Activated T-helper 17 cell treated with anti-CD3 and anti-CD28 coated beads, Interleukin-2, amount 50 U/mL, for 72 hours (primary cell): ENCODE data around the gene KRTAP25-1. TPM values are rescaled to one million over a fixed set of nuclear protein-coding genes. Genes with fewer than 3 reads are reported as not detected.

Experiments used
- ATAC-seq: fragments of 150-1000 bp; cut with Tn5 transposase; replicated peaks from 2 replicates; pipeline ENCODE4 v1.10.0; 2021; ENCODE audit warnings: mild to moderate bottlenecking, moderate library complexity
- H3K27ac Mint-ChIP-seq: one replicate; pipeline ENCODE4 v1.8.0; 2022; ENCODE audit warnings: mixed read lengths
- H3K27me3 Mint-ChIP-seq: one replicate; pipeline ENCODE4 v1.8.0; 2022; ENCODE audit warnings: mixed read lengths
- H3K36me3 Mint-ChIP-seq: one replicate; pipeline ENCODE4 v1.8.0; 2022; ENCODE audit warnings: low read depth, mild to moderate bottlenecking, mixed read lengths
- H3K4me1 Mint-ChIP-seq: one replicate; pipeline ENCODE4 v1.8.0; 2022; ENCODE audit warnings: mixed read lengths
- H3K4me3 Mint-ChIP-seq: one replicate; pipeline ENCODE4 v1.8.0; 2022; ENCODE audit warnings: mild to moderate bottlenecking, mixed read lengths
- H3K9me3 Mint-ChIP-seq: one replicate; pipeline ENCODE4 v1.8.0; 2022; ENCODE audit warnings: mixed read lengths
- total RNA-seq, 2 donors: library from RNA; stranded (reverse); gene quantifications; one replicate each; pipeline ENCODE4 v1.2.3, GENCODE V29; 2022

Gene KRTAP25-1
- total RNA-seq, 2 donors from 2014 or later = not detected

DNA sequence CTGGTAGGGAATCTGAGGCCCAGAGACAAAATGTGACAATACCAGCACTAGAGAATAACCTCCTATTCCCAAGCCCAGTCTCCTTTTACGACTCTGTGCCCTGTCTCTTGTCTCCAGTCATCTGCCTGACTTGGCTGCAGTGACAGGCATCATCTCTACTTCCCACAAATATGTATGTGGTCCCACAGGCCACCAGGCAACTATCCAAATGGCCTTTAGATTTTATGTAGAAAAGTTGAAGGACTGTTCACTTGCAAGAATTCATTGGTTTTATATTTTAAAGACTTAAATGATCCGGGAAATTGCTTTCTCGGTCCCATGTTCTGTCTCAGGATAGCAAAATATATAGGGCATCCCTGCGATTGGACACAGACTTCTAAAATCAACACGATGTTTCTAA lies 18.2 kb downstream of the KRTAP25-1 start:
- Mint-ChIP-seq H3K9me3 (no peaks in the 10 kb centered on the region), H3K27ac (no peak overlapping the region), H3K27me3 (peaks cover 3% of the 10 kb centered on the region), H3K4me1 (no peaks in the 10 kb centered on the region), H3K4me3 (no peak overlapping the region), H3K36me3 (no peaks in the 10 kb centered on the region)
- ATAC-seq = no peak

DNA sequence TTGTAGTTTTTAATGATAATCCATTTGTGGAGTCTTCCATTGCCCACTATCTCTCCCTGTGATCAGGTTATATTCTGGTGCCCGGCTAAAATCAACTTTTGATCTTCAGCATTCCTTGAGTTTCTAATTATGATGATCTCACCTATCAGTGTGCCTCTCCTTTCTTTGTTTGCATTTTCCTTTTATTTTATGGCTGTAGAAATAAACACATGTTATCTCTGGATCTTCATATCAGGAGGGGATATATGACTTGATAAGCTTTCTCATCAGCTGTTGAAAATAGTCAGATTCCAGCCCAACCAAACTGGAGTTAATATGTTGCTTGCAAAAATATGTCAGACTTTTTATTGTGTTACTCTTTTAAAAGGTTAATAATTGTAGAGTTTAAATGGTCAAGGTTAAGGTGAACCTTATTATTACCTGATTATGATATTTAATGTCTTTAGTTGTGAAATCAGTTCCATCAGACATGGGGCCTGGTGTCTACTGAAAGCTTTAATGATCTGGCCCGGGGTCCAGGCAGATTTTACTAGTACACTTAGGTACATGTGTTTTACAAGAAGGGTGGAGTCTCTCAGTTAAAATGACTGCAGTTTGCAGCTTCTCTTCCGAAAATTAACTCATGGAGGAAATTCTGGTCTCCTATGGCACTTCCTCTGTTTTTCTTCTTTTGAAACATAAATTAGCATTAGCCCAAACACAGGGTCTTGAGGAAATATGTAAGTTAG lies 19.3 kb downstream of the KRTAP25-1 start:
- Mint-ChIP-seq H3K9me3 (peaks cover 5% of the 10 kb centered on the region), H3K4me1 (no peaks in the 10 kb centered on the region), H3K27ac (no peak overlapping the region), H3K36me3 (no peaks in the 10 kb centered on the region), H3K27me3 (peaks cover 6% of the 10 kb centered on the region), H3K4me3 (no peak overlapping the region)
- ATAC-seq = no peak

DNA sequence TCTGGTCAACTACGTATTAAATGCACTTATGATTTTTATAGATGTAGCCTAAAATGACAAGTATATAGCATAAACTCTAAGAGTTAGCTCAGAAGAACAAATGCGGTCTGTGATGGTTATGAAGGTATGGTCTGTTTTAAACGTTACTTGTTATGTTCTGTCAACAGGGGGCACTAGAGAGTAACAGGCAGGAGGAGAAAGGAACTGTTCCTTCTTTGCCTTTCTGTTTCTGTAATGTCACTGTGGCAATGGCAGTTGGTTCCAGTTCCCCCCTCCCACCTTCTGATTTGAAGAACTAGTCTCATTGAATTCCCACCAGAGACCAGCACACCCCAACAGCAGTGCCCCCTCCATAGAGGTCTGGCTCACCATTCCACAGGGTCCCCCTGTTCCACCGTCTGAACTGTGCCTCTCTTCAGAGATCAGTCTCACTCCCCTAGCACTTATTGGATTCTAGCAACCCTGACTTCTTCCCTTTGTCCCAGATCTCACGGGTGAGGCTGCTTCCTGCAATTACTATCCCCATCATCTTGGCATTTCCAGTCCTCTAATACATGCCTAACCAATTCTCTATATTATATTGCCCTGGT lies 20.6 kb downstream of the KRTAP25-1 start:
- Mint-ChIP-seq H3K4me3 (no peak overlapping the region), H3K9me3 (peaks cover 5% of the 10 kb centered on the region), H3K27ac (no peak overlapping the region), H3K27me3 (peaks cover 6% of the 10 kb centered on the region), H3K4me1 (no peaks in the 10 kb centered on the region), H3K36me3 (no peaks in the 10 kb centered on the region)
- ATAC-seq = no peak

DNA sequence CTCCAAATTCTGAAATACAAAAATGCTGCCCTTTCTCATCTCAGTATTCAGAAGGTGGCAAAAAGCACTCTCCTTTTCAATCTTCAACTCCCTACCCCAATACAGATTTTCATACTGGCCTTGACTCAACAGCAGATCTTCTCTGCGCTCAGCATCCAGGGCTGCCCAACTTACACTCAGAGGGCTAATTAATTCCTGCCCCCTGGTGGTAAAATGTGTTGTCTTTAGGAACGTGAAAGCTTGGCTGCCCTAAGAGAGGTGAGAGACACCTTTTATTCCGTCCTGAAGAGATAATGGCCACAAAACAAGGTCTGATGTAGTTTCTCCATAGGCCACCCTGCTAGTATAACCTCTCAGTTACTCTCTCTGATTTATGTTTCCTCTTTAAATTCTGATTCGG lies 31.5 kb downstream of the KRTAP25-1 start:
- Mint-ChIP-seq H3K27me3 (no peaks in the 10 kb centered on the region), H3K4me1 (no peaks in the 10 kb centered on the region), H3K4me3 (no peak overlapping the region), H3K27ac (no peak overlapping the region), H3K9me3 (no peaks in the 10 kb centered on the region), H3K36me3 (no peaks in the 10 kb centered on the region)
- ATAC-seq = no peak

DNA sequence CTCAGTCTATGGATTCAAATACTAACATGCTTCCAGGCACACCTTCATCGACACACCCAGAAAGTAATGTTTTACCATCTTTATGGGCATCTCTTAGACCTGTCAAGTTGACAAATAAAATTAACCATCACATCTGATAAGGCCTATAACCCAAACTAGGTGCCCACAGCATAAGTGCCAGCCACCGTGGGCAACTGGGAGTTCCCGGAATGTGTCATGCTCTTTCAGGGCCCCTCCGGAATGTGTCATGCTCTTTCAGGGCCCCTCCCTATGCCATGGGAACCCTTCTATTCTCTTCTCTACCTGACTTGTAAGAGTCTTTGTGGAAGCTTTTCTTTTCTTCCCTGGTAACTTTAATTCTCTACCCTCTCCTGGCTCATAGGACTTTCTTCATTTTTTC lies 33.2 kb downstream of the KRTAP25-1 start:
- Mint-ChIP-seq H3K27me3 (no peaks in the 10 kb centered on the region), H3K4me1 (no peaks in the 10 kb centered on the region), H3K27ac (no peak overlapping the region), H3K4me3 (no peak overlapping the region), H3K36me3 (no peaks in the 10 kb centered on the region), H3K9me3 (no peaks in the 10 kb centered on the region)
- ATAC-seq = no peak

DNA sequence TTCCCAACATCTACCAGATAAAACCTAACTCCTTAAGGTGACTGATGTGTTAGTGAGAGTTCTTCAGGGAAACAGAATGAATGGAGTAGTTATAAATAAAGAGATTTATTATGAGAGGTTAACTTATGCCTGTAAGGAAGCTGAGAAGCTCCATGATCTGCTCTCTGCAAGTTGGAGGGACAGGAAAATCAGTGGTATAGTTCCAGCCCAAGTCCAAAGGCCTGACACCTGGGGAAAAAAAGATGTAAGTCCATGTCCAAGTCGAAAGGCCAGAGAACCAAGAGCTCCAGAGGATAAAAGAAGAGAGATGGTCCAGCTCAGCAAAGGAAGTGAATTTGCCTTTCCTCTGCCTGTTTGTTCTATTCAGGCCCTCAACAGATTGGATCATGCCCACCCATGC lies 33.6 kb downstream of the KRTAP25-1 start:
- Mint-ChIP-seq H3K4me3 (no peak overlapping the region), H3K27ac (no peak overlapping the region), H3K36me3 (no peaks in the 10 kb centered on the region), H3K9me3 (peaks cover 3% of the 10 kb centered on the region), H3K27me3 (no peaks in the 10 kb centered on the region), H3K4me1 (no peaks in the 10 kb centered on the region)
- ATAC-seq = no peak

DNA sequence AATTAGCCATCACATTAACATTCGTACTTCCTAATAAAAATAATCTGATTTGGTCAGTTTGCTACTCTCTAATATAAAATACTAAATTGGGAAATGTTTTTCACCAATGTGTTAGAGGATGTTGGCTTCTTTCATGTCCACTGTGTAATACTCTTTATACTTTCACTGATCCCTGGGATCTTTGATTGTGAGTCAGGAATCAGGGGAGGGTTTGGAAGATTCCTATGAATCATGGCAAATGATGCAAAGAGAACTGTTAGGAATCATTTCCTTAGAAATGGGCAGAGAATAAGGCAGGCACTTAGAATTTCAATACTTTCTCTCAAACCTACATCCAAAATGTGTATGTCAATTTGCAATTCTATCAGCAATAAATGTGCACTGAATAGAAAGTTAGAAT lies 37.5 kb downstream of the KRTAP25-1 start:
- Mint-ChIP-seq H3K36me3 (no peaks in the 10 kb centered on the region), H3K27me3 (no peaks in the 10 kb centered on the region)

DNA sequence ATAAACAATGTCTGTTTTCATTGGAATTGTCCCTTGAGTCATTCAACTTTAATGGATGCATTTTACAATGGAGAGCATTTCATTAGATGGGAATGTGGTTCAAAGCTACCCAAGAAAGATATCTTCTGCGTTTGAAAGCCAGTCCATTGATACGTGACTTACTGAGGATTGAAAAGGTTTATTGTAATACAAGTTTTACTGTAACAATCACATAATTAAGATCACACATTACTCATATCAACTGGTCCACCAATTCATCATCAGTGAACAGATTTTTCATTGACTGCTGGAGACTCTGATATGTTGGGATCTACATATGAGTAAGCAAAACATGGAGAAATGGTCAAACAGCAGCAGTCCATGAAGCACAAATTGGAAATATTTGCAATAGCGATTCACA lies 39.4 kb downstream of the KRTAP25-1 start:
- Mint-ChIP-seq H3K9me3 (peaks cover 8% of the 10 kb centered on the region), H3K36me3 (no peaks in the 10 kb centered on the region), H3K4me3 (no peak overlapping the region), H3K4me1 (no peaks in the 10 kb centered on the region), H3K27me3 (no peaks in the 10 kb centered on the region), H3K27ac (no peak overlapping the region)
- no peak for ATAC-seq

More for the DNA sequence above, 37.5 kb downstream of the KRTAP25-1 start:
- ATAC-seq = no peak
- Mint-ChIP-seq H3K4me1 (no peaks in the 10 kb centered on the region), H3K4me3 (no peak overlapping the region), H3K27ac (no peak overlapping the region), H3K9me3 (peaks cover 8% of the 10 kb centered on the region)

DNA sequence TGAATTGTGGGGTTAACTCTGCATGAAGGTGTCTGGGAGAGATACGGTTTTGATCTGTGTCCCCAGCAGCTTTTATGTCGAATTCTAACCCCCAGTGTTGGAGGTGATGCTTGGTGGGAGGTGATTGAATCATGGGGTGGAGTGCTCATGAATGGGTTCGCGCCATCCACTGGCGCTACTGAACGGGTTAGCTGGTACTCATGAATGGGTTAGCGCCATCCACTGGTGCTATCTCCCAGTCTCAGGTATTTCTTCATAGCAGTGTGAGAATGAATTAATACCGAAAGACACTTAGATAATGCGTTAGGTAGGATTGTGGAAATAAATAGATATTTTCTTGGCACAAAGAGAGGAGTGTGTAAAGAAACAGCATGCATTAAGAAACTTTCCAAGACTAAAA lies 40.5 kb downstream of the KRTAP25-1 start:
- Mint-ChIP-seq H3K9me3 (peaks cover 8% of the 10 kb centered on the region), H3K4me1 (no peaks in the 10 kb centered on the region), H3K27ac (no peak overlapping the region), H3K36me3 (no peaks in the 10 kb centered on the region), H3K4me3 (no peak overlapping the region), H3K27me3 (no peaks in the 10 kb centered on the region)
- ATAC-seq = no peak

DNA sequence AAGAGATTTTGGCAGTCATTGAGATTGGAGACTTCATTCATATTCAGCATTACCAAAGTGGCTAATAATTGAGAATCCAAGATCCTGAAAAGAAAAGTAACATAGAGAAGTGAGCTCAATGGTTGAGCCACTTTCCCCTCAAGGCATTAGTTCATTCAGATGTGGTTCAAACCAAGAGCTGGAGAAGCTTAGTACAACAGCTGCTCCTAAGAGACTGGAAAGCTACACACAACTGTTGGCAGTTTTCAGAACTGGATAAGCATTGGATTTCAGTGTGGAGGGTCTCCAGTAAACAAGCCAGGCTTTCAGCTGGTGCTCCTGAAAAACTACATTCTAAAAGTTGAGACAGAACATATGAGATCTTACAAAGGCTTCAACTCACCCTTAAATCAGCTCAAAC lies 44.3 kb downstream of the KRTAP25-1 start:
- no peak for ATAC-seq
- Mint-ChIP-seq H3K4me3 (no peak overlapping the region), H3K36me3 (no peaks in the 10 kb centered on the region), H3K4me1 (no peaks in the 10 kb centered on the region), H3K27ac (no peak overlapping the region), H3K27me3 (no peaks in the 10 kb centered on the region), H3K9me3 (peaks cover 5% of the 10 kb centered on the region)

DNA sequence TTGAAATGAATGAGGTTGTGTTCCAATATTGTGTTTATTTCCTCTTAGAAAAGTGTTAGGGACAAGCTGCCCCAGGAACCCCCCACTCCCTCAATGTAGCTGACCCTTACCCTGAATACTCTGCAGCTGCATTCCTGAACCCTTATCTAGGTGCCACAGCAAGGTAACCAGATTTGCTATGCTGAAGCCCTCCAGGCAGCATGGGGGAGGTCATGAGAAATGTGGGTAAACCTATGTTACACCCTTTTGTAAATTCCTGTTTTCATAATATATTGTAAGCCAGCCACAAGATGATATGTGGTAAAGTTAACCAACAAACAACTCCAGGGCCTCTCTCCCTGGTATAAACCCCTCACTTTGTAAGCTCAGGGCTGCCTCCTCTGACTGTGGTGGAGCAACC lies 45.6 kb downstream of the KRTAP25-1 start:
- H3K9me3 Mint-ChIP-seq = no peaks in the 10 kb centered on the region
- no peaks in the 10 kb centered on the region for H3K4me1 Mint-ChIP-seq
- no peaks in the 10 kb centered on the region for H3K36me3 Mint-ChIP-seq
- no peak for ATAC-seq
- H3K4me3 Mint-ChIP-seq = no peak overlapping the region
- H3K27ac Mint-ChIP-seq = no peak overlapping the region
- H3K27me3 Mint-ChIP-seq = no peaks in the 10 kb centered on the region

DNA sequence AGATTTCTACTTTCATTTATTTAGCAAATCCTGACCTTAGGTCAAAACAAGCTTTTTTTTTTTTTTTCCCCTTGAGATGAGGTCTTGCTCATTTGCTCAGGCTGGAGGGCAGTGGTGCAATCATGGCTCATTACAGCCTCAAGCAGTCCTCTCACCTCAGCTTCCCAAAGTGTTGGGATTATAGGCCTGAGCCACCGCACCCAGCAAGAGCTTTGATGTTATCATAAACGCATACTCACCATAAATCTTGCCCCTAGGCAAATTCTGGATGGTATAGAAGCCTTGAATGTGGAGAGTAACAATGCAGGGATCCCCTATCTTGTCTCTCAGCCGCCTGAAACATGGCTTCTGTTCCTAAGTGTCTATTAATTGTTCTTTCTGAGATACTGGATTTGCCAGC lies 48.7 kb downstream of the KRTAP25-1 start:
- Mint-ChIP-seq H3K4me3 (no peak overlapping the region), H3K27ac (no peak overlapping the region), H3K9me3 (no peaks in the 10 kb centered on the region), H3K36me3 (no peaks in the 10 kb centered on the region), H3K27me3 (no peaks in the 10 kb centered on the region), H3K4me1 (no peaks in the 10 kb centered on the region)
- no peak for ATAC-seq

Other genes with a start within 250 kb of the KRTAP25-1 start
- gene CLDN17, start 122.7 kb downstream of the KRTAP25-1 start, total RNA-seq = not detected
- not detected for gene CLDN8, start 73.4 kb downstream of the KRTAP25-1 start, total RNA-seq
- not detected for gene KRTAP24-1, start 6.6 kb downstream of the KRTAP25-1 start, total RNA-seq
- not detected for gene KRTAP26-1, start 30.8 kb upstream of the KRTAP25-1 start, total RNA-seq
- gene KRTAP27-1, start 48.2 kb upstream of the KRTAP25-1 start, total RNA-seq = not detected
- gene KRTAP23-1, start 59.1 kb upstream of the KRTAP25-1 start, total RNA-seq = not detected
- gene KRTAP13-2, start 82.8 kb upstream of the KRTAP25-1 start, total RNA-seq = not detected
- not detected for gene KRTAP13-1, start 106.5 kb upstream of the KRTAP25-1 start, total RNA-seq
- not detected for gene KRTAP13-3, start 136.4 kb upstream of the KRTAP25-1 start, total RNA-seq
- gene KRTAP13-4, start 140.7 kb upstream of the KRTAP25-1 start, total RNA-seq = not detected
- not detected for gene KRTAP15-1, start 150.8 kb upstream of the KRTAP25-1 start, total RNA-seq
- gene KRTAP19-1, start 190.9 kb upstream of the KRTAP25-1 start, total RNA-seq = not detected
- gene KRTAP19-2, start 197.9 kb upstream of the KRTAP25-1 start, total RNA-seq = not detected
- gene KRTAP19-3, start 202.5 kb upstream of the KRTAP25-1 start, total RNA-seq = not detected
- not detected for gene KRTAP19-4, start 207.7 kb upstream of the KRTAP25-1 start, total RNA-seq
- not detected for gene KRTAP19-5, start 212.6 kb upstream of the KRTAP25-1 start, total RNA-seq